Activated effector memory CD4-positive, alpha-beta T cell treated with anti-CD3 and anti-CD28 coated beads, Interleukin-2, amount 50 U/mL, for 16 hours (primary cell): Measurements from ENCODE around the gene SEMA3D.
"Not testable (repeated sequence)": the region's sequence is repeated elsewhere in the genome, so short reads cannot be mapped to it uniquely, and the experiment has no call there.

ENCODE experiments used
- DNase-seq: peaks from one replicate; pipeline ENCODE4 v3.0.0-alpha.2; 2020

SEMA3D gene

DNA sequence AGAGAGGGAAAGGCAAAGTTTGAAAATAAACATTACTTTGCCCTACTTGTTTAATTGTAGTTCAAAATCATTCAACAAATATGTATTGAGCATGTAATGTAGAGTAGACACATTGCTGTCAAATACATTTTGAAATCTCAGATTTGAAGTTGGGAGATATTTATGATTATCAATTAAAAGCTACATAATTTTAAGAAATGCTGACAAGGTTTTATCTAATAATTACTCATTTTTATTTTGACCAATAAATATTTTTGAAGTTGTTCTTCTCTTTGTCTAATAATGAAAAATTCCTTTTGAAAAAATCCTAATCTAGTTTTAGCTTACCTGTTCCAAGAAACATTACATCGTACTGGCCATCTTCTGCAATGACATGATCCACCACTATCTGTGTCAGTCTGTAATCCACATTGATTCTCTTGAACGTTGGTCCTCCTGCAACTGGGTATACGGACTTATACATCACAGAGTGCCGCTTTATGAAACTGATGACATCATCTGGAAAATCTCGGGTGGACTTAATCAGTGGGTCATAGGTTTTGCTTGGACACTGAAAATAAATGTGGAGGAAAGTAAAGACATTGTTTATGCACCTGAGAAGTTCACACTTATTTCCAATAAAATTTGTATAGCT lies 164.7 kb downstream of the SEMA3D start:
- DNase-seq: no peak

DNA sequence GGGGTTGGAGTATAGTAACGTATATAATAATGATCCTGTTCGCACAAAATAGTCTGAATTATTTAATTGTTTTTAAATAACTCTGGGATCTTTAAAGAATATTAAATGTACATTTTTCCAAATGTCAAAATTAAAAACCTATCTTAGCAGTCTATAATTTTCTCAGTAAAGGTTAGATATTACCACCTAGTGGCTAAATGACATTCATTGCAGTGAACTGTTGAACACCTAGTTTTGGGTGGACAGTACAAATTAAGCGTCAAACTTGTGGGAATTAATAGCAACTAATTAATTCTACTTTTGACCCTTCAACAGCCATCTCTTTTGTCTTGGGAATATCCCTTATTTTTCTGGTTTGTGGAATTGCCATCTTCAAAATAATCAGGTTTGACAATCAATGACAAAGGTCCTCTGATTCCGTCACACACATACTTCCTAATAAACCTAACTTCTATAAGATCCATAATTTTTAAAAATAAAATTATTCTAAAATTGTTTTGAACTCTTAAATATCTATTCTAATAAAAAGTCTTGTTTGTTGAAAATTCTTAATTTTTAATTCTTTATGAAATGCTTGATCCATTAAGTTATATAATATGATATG lies 165.7 kb downstream of the SEMA3D start:
- no peak for DNase-seq

DNA sequence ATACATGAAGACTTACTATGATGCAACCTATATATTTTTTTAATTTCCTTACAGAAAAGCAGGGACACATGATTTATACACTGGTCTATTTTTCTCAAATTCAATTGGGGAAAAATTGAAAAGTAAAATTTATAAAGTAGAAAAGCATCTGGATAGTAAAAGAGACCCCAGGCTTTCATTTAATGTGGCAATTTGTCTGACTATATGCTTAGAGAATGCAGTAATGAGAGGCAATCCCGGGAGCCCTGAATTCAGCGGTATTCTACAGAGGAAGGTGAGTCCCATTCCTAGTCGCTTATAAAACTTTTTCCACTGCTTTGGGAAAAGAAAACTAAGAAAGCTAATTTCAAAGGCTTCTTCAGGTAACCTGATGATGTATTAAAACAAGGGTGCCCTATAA lies 167.1 kb downstream of the SEMA3D start:
- DNase-seq: no peak

DNA sequence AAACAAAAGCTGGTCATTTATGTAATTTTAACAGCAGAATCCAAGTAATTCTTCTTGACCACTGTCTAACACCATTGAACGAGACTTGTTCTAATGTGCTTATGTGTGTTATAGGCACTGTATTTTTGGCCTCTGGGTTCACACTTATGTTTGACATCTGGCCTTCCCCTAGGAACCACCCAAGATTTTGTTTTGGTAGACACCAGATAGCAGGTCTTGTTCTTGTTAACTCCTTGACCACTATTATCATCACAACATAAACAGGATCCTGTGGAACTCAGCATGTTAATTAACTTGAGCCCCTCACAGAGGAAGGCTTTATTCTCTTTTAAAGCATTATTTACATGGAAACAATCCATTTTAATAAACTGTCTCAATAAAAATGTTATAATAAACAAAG lies 167.7 kb downstream of the SEMA3D start:
- DNase-seq: no peak

DNA sequence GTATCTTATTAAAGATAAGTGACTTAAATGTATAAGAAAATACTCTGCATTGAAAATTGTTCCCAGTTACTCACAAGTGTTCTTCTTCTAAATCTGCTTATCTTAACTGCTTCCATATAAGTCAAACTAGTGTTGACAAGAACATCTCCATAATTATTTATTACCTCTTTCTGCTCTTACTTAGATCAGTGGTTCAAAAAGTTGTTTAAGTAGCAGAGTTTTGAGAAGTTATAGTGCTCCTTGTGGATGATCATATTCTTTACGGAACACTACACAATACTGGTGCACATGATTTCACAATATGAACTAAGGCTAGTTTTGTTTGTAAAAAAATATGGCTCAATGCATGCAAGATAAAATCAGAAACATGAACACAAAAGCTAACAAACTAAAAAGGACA lies 168.4 kb downstream of the SEMA3D start:
- no peak for DNase-seq

DNA sequence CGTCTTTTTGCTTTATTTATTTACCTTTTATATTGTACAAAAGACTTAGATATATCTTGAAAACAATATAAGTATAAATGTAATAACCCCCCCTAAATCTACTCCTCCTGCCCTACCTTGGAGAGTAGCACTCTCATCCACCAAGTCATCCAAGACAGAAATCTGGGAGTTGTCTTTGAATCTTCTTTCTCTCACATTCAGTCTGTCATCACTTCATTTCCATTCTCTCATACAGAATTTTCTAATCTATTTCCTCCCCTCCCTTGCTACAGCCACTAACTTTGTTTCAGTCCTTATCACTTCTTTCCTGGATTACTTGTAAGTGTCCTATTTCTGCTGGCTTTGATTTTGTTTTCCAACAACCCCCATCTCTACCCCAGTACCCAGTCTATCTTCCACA lies 170.6 kb downstream of the SEMA3D start:
- DNase-seq: no peak

DNA sequence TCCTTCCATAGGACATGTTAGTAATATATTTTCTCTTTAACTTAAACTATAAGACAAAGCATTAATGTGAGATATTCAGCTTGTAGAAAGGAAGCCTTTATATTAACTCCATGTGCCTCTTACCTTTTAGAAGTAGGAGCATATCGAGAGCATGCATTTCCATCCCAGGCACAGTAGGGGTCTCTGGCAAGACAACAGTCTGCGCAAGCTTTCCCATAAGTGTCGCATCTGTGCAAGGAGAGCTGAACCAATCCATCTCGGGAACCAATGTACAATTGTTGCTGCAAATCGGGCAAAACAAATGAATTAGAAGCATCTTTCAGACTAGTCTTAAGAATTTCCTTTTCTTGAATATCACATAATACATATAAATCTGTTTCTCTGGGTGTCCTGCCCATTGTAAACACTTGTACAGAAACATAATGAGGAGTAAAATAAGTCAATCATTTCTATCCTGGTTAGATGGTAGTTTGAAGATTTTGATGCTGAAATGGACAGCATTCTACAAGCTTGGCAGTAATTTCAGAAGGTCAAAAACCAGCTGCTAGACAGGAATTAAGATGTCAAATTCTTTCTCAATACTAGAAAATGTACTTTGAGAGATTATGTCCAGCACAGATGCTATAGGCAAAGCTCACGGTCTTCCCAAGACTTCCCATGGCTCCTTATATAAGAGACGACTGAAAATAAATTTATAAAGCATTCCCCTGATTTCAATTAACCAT lies 171.8 kb downstream of the SEMA3D start:
- DNase-seq: no peak

DNA sequence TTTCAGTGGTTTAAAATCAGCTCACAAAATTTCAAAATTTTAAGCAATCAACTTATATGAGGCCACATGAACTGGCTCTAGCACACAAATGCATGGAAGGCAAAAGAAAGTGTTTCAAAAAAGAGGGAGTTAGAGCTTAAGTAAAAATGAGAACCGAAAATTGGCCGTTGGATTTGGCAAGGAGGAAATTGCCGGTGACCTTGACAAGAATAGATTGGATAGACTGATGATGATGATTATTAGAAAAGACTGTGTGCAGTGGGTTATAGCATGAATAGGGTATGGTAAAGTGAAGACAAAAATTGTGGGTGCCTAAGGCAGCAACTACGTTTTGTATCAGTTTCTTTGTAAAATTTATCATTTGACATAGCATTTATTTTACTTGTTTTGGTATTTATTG lies 175.7 kb downstream of the SEMA3D start:
- no peak for DNase-seq

DNA sequence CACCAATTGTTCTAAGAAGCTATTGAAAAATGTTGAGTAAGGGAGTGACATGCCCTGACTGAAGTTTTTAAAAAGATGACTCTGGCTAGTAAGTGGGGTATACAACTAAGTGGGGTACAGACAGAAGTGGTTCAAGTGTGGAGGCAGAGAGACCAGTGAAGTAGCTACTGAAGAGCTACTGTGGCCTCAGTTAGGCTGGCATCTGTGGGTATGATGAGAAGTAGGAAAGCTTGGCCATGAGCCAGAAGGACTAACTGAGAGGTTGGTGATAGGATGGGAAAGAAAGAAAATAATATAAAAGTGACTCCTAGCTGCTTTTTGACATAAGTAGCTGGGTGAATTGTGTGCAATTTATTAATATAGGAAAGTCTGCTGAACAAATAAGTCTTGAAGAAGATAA lies 176.6 kb downstream of the SEMA3D start:
- DNase-seq: no peak

DNA sequence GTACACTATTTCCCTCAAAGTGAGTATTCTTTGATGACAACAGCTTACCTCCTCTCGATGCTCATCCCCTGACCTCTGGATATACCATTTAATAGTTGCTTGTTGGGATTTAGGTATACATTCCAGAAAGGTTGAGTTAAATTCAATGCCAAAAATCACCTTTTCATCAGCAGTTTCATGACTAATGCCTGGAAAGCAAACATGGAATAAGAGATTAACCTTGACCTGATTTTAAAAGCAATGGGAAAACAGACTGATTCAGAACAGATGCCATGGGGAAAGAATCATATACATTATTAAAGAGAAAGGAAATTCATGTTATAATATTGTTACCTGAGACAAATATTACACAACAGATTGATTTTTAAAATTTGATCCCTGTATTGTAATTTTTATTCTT lies 180.1 kb downstream of the SEMA3D start:
- DNase-seq: no peak

DNA sequence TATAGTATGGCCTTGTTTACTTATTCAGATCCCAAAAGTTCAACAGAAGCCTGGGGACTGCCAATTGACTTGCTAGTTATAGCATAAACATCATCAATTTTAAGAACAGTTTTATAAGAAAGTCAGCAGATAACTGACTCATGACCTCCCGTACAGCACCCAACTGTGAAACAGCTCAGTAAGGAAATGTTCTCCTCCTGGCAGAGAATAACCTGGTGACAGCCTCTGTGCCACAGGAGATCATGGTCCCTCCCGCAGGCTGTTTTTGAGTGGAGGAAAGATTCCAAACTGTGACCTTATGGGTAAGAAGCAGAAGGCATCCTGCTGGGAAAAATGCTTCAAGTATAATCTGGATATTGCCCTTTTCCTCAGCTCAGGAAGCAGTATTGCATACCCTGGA lies 182.5 kb downstream of the SEMA3D start:
- DNase-seq: no peak

DNA sequence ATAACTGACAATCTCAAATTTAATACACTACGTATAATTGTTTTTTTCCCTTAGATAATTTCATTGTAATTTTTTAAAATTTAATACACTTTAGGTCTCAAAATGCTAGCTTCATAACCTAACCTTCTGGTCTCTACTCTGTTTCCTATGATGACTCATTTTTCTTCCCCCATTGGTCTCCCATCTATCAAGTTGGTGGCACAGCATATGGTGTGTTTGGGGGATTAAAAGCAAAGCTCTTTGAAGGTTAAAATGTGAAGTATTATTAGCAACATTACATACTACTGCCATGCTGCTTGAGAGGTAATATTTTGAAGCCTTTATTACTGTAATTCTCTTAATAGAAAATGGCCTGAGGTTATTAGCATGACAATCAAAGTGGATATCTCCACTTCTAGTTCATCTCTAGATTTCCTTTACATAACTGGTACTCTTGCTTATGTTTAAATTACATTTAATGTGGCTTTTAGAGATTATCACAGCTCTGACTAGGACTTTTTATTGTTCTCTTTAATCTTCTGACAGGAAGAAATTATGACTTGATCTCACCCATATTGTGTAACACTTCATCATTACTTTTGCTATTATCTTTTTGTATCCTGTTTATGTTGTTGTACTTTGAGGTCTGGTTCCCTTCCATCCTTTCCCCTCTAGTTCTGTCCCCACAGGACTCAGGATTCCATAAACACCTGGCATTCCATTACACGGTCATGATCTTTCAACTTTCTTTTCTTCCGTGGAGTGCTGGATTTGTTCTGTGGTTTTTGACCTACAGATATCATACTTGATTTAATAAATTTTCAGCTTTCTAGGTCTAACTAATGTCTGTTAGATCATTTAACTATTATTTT lies 185.1 kb downstream of the SEMA3D start:
- no peak for DNase-seq

DNA sequence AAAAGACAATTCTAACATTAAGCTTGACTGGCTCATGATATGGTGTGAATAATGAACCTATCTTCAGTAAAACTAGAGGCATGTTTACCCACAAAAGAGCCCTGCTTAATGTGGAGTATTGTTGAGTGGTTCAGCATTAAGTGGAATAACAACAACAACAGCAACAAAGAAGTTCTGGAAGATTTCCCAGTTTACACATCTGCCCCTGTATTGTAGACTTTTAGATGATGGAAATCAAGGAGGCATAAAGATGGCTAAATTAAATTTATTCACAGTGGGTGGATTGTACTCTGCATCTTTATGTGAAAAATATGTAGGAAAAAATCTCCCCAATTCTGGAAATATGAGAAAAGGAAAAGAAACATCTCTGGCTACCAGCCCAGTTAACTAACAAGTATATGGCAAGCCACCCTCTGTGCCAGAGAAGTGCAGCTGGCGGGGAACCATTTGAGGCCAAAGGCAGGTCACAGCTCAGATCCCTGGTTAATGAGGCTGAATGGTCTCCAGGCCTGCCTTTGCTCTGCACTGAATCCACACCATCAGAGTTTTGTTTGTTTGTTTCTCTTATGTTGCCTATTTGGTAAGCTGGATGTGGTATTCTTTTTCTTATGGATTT lies 186.0 kb downstream of the SEMA3D start:
- no peak for DNase-seq

DNA sequence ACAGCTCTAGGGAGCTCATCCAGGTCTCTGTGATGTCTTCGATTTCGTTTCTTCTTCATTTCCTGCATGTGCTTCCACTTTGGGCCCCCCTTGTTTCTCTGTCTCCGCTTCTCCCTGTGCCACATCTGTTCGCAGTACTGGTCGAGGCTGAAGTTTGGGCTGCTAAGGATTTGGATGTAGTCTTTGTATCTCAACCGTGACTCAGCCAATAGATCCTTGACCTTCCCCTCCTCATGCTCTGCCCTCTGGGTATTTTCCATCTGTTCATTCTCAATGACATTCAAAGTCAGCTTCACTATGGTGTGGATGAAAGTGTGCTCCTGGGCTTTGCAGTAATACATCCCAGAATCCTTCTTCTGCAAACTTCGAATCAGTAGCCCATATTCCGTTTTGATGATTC lies 187.4 kb downstream of the SEMA3D start:
- DNase-seq: no peak

DNA sequence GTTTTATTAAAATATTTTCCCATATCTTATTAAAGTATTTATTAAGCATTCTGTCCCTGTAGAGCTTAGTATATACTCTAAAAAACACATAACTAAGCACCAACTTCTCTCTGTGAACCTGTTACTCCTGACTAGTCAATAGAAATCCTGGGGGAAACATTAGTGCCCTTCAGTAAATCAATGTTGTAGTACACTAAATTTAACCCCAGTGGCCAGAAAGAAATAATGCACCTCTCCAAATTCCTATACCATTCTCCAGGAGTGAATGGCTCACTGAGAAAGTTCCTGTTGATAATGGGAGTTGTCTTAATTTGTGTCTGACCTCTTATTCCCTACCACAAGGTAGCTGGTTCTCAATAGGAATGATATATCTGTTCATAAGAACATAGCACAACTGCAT lies 188.2 kb downstream of the SEMA3D start:
- no peak for DNase-seq

DNA sequence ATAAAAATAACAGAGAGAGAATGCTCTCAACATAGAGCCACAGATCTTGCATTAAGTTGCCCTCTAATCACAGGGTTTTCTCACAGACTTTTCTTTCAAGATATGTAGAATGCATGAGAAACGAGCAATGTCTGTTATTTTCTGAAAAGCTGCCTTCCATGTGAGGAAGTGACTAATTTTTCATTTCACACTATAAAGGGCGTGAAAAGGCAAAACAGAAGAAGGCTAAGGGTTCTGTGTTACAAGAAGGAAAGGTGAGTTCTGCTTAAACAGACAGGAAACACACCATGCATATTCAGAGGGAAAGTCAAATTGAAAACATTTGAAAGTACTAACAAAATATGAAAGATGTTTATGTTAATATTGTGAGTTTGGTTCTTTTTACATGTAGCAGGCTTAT lies 189.2 kb downstream of the SEMA3D start:
- no peak for DNase-seq

DNA sequence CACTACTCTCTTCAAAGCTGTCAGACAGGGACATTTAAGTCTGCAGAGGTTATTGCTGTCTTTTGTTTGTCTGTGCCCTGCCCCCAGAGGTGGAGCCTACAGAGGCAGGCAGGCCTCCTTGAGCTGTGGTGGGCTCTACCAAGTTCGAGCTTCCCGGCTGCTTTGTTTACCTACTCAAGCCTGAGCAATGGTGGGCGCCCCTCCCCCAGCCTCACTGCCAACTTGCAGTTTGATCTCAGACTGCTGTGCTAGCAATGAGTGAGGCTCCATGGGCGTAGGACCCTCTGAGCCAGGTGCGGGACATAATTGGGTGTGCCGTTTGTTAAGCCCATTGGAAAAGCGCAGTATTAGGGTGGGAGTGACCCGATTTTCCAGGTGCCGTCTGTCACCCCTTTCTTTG lies 193.9 kb downstream of the SEMA3D start:
- DNase-seq: not testable (repeated sequence)

DNA sequence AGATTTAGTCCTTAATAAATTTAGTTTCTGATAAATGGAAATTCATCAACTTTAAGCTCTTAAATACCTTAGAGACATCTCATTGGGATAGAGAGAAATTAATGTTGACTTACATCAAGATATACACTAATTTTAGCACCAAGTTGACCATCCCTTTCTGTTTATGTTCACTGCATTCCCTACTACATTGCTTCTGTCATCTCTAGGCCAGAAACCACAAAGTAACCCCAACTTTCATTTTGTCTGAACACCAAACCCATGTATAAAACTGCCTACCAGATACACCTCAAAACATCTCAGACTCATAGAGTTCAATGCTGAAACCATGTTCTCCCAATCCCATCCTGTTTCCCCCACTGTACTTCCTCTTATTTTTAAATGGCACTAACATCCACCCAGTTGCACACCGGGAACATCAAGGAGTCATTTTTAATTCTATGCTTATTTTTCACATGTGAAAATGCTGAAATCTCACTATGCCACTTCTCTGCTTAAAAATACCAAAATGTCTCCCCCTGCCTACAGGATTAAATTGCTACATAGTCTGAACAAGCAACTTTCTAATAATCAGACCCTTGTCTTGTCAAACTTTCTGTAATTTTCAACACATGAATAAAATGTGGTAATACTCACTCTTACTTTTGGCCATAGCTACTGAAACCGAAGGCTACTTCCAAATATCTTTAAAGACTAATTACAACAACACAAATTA lies 201.6 kb downstream of the SEMA3D start:
- no peak for DNase-seq

DNA sequence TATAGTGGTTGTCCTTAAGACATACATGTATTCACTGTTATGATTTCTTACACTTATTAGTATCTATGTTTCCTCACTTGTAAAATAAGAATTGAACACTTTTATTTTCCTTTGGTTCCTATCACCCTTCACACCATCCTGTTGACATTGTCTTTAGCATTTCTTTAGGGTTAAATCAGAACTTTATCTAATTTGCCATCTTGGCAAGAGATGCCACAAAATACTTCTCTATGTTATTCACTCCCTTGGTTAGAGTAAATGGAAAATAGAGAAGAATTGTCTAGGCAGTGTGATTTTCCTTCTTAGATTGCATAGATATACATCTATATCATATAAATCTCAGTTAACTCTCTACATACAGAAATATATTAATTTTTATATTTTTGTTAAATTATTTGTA lies 204.7 kb downstream of the SEMA3D start:
- no peak for DNase-seq

DNA sequence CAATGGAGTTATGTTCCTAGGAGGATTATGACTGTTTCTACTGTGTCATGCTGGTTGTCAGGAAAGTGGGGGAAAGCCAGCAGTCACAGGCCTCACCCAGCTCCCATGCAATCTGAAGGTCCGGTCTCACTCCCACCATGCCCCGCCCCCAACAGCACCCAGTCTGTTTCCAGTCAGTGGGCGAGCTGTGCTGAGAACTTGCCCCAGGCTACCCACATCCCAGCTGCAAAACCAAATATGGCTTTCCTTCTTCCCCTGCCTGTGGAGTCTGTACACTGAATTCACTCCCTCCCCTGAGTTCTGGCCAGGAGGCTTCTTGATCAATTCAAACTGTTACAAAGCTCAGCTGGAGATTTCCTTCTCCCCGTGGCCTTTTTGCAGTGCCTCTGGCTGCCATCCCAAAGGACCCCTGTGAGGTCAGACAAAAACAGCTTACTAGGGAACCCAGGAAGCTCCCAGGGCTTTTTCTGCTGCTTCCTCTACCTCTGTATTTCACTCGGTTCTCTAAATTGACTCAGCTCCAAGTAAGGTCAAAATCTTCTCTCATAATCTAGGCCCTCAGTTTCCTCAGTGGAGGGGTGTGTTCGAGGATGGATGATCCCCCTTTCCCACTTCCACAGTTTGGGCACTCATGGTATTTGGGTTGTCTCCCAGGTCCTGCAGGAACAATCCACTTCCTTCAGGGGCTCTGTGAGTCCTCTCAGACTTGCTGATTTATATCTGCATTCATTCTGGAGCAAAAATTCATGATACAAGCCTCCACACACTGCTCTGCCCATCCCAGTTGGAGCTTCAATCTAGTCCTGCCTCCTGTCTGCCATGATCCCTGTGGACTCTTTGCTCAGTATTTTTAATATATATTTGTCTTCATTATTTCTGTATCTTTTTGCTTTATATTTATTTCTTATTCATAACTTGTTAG lies 205.5 kb downstream of the SEMA3D start:
- DNase-seq: no peak

DNA sequence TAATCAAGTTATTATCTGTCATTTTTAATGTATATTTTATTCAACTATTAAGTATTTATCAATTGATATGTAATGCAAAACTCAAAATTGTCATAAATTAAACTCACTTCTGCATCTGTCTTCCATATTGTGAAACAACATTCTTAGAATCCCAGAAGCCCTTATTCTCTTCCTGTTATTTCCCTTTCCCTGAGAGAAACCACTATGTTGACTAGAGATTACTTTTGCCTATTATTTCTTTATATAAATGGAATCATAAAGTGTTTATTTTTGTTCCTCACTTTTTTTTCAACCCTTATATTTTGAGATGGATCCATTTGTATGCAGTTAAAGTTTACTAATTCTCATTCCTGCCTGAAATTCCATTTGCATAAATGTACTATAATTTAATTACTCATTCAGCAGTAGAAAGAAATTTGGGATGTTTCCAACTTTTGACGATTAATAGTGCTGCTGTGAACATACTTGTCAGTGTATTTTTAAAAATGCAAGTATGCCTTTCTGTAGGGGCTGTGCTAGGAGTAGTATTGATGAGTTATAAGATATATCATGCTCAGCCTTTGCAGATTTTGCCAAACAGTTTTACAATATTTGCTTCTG lies 211.2 kb downstream of the SEMA3D start:
- no peak for DNase-seq
